ENCODE measurements around the gene NEK6.

DNA sequence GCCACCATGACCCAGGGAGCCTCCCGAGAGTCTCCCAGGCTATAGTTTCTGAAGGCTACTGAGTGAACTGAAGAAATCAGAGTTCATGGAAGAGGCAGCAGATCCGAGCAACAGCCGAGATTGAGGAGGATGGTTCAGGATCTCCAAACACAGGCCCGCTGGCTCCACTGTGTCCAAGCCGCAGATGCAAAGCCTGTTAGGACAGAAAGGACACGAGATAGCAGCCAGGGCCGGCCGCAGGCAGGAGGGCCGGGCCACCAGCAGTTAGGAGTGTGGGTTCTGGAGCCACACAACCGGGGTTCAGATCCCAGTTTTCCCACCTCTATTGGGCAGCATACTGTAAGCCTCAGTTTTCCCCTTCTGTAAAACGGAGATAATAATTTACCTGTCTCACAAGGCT is 27.7 kb downstream of the NEK6 start:
- TF ChIP-seq, protein P1, sequence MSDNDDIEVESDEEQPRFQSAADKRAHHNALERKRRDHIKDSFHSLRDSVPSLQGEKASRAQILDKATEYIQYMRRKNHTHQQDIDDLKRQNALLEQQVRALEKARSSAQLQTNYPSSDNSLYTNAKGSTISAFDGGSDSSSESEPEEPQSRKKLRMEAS (IDR thresholded peaks at IDR 0.05), result no peak
- no peak for TF ChIP-seq FOXM1 (IDR thresholded peaks at IDR 0.05; ENCODE audit: borderline replicate concordance, low read depth)
- no peak for TF ChIP-seq NFIC (IDR thresholded peaks at IDR 0.05)
- no peak for TF ChIP-seq YY1 (IDR thresholded peaks at IDR 0.05; ENCODE audit: low read depth)
- TF ChIP-seq CREB1 (IDR thresholded peaks at IDR 0.05; ENCODE audit: low read depth), result no peak
- TF ChIP-seq TAF1 (IDR thresholded peaks at IDR 0.05; ENCODE audit: low read depth), result no peak
- TF ChIP-seq, protein P2, sequence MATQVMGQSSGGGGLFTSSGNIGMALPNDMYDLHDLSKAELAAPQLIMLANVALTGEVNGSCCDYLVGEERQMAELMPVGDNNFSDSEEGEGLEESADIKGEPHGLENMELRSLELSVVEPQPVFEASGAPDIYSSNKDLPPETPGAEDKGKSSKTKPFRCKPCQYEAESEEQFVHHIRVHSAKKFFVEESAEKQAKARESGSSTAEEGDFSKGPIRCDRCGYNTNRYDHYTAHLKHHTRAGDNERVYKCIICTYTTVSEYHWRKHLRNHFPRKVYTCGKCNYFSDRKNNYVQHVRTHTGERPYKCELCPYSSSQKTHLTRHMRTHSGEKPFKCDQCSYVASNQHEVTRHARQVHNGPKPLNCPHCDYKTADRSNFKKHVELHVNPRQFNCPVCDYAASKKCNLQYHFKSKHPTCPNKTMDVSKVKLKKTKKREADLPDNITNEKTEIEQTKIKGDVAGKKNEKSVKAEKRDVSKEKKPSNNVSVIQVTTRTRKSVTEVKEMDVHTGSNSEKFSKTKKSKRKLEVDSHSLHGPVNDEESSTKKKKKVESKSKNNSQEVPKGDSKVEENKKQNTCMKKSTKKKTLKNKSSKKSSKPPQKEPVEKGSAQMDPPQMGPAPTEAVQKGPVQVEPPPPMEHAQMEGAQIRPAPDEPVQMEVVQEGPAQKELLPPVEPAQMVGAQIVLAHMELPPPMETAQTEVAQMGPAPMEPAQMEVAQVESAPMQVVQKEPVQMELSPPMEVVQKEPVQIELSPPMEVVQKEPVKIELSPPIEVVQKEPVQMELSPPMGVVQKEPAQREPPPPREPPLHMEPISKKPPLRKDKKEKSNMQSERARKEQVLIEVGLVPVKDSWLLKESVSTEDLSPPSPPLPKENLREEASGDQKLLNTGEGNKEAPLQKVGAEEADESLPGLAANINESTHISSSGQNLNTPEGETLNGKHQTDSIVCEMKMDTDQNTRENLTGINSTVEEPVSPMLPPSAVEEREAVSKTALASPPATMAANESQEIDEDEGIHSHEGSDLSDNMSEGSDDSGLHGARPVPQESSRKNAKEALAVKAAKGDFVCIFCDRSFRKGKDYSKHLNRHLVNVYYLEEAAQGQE (IDR thresholded peaks at IDR 0.05; ENCODE audit: low read depth), result no peak
- TF ChIP-seq RAD21 (IDR thresholded peaks at IDR 0.05; ENCODE audit: low read depth), result no peak
- TF ChIP-seq CEBPB (IDR thresholded peaks at IDR 0.05), result no peak
- no peak for TF ChIP-seq EGR1 (IDR thresholded peaks at IDR 0.05)
- TF ChIP-seq EP300 (IDR thresholded peaks at IDR 0.05; ENCODE audit: borderline replicate concordance), result no peak

Data from Ishikawa (cell line).